C4-2B (cell line): ENCODE measurements around the gene TMX2.

Source experiments
- CTCF ChIP-seq: fragments of 450-650 bp; conservative IDR thresholded peaks from 2 replicates; pipeline ENCODE4 v1.5.1; 2017; ENCODE audit warnings: mild to moderate bottlenecking
- ZFX ChIP-seq: fragments of 450-650 bp; IDR thresholded peaks from 2 replicates; pipeline ENCODE4 v1.6.1; 2017

GRCh38 chr11:57764566-57764965 is 52.2 kb downstream of the TMX2 start:
- TF ChIP-seq CTCF = no peak
- no peak for TF ChIP-seq ZFX
